NB4 (cell line): Measurements from ENCODE around the gene FUT1.
A peak's percentile ranks its signal among the peaks of the same experiment; 100 is the strongest.
"Not testable (repeated sequence)": the region's sequence is repeated elsewhere in the genome, so short reads cannot be mapped to it uniquely, and the experiment has no call there.

Experiments used
- DNase-seq: peaks from one replicate; pipeline ENCODE4 v3.0.0; 2010; ENCODE audit warnings: low read depth
- H3K4me3 ChIP-seq: one replicate; pipeline ENCODE4 v1.5.1; 2011; ENCODE audit warnings: mild to moderate bottlenecking, low read depth, low read length, moderate library complexity
- CTCF ChIP-seq: IDR thresholded peaks from one replicate; pipeline ENCODE4 v1.5.1; 2012; ENCODE audit warnings: low read depth, low read length
- MAX ChIP-seq: IDR thresholded peaks from 2 replicates; pipeline ENCODE4 v1.6.1; 2011; ENCODE audit warnings: low read depth, low read length
- MYC ChIP-seq: IDR thresholded peaks from 2 replicates; pipeline ENCODE4 v1.6.1; 2011; ENCODE audit warnings: low read depth, low read length
- POLR2A ChIP-seq: IDR thresholded peaks from 2 replicates; pipeline ENCODE4 v1.6.1; 2011; ENCODE audit warnings: mild to moderate bottlenecking; ENCODE audit not compliant: insufficient read length; ENCODE audit errors: extremely low read depth

The FUT1 gene

GRCh38 chr19:48795685-48796070, 43.2 kb upstream of the FUT1 start:
- H3K4me3 ChIP-seq: no peak overlapping the region
- DNase-seq: no peak
- TF ChIP-seq CTCF: no peak
- no peak for TF ChIP-seq POLR2A
- no peak for TF ChIP-seq MAX
- TF ChIP-seq MYC: no peak

- DNase-seq: peak; percentile 91
- TF ChIP-seq CTCF: peak; percentile 74
- no peak for TF ChIP-seq POLR2A
- TF ChIP-seq MAX: 0 out of 2 replicates have a peak, but pooled peaks have one; percentile 11
- TF ChIP-seq MYC: peak; percentile 72
- peak overlapping the region; percentile 58 for H3K4me3 ChIP-seq
These were observed 42.7 kb upstream of the FUT1 start for GRCh38 chr19:48795055-48795684.

- TF ChIP-seq MYC (no peak), POLR2A (no peak), MAX (no peak), CTCF (no peak)
- no peak for DNase-seq
- H3K4me3 ChIP-seq: no peak overlapping the region
These were observed 41.9 kb upstream of the FUT1 start for GRCh38 chr19:48794291-48794690.

GRCh38 chr19:48793271-48793670, 40.8 kb upstream of the FUT1 start:
- no peak overlapping the region for H3K4me3 ChIP-seq
- TF ChIP-seq CTCF (no peak), POLR2A (no peak), MAX (no peak), MYC (no peak)
- DNase-seq: no peak

GRCh38 chr19:48787331-48787730, 34.9 kb upstream of the FUT1 start:
- not testable (repeated sequence) for H3K4me3 ChIP-seq, DNase-seq

- not testable (repeated sequence) for DNase-seq
These were observed 34.0 kb upstream of the FUT1 start for GRCh38 chr19:48786422-48786821.

GRCh38 chr19:48784527-48784926, 32.1 kb upstream of the FUT1 start:
- TF ChIP-seq MAX: no peak
- no peak for TF ChIP-seq CTCF
- TF ChIP-seq POLR2A: no peak
- TF ChIP-seq MYC: no peak
- no peak for DNase-seq
- H3K4me3 ChIP-seq: no peak overlapping the region

More at GRCh38 chr19:48786422-48786821, 34.0 kb upstream of the FUT1 start:
- H3K4me3 ChIP-seq: not testable (repeated sequence)
